HG03135 (cell line): ENCODE results near the gene MID1.

Experiments
- ATAC-seq: cut with Tn5 transposase; IDR thresholded peaks from one replicate; pipeline ENCODE4 v1.9.1; 2021; ENCODE audit warnings: mild to moderate bottlenecking, moderate library complexity; ENCODE audit not compliant: unreplicated experiment

The MID1 gene

DNA sequence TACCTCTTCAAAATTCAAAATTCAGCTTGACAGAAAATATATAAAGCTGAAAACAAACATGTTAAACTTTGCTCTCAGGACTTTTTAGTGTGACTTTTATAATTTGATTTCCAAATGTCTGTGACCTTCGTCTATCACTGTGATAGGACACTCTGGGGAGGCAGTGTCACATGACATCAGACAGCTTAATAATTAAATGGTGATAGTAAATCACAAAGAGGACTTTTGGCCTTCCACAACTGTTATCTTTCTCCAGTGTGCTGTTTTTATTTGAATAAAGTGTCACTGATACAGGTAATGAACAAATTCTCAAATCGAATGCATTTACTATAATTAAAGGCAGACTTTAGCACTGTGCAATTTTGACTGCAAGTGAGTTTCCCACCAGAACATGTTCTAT, 83.1 kb downstream of the MID1 start:
- no peak for ATAC-seq

DNA sequence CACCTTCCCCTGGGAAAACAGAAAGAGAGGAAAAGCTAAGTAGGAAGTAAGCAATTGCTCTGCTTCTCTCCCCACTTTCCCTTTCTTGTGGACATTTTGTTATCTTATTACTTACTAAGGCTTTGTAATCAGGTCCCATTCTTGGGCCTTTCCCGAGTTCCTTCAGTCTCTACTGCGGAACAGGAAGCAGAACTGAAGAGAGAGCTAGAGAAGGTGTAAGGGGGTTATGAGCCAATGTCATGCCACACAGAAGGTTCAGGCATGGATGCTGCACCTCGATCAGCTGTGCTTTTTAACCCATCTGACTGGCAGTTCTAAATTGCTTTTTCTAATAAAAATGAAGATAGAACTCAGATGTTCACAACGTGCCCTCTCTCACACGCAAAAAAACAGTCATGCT, 83.6 kb downstream of the MID1 start:
- ATAC-seq, result no peak

DNA sequence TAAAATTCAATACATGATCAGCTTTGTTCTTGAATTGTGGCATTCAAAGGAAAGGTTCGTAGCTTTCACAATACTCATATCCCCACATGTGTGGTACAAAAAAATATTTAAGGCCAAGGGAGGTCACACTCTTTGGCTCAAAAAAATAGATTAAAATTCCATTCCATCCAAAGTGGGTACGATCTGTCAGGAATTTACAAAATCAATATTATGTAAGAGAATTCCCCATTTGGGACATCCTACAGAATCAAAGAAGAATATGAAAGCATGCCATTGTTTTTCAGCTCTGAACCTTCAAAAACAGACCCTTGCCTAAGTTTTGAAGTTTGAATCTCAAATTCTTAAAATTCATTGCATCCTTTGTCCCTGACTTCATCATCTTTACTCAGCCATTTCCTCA, 85.8 kb downstream of the MID1 start:
- ATAC-seq, result no peak

DNA sequence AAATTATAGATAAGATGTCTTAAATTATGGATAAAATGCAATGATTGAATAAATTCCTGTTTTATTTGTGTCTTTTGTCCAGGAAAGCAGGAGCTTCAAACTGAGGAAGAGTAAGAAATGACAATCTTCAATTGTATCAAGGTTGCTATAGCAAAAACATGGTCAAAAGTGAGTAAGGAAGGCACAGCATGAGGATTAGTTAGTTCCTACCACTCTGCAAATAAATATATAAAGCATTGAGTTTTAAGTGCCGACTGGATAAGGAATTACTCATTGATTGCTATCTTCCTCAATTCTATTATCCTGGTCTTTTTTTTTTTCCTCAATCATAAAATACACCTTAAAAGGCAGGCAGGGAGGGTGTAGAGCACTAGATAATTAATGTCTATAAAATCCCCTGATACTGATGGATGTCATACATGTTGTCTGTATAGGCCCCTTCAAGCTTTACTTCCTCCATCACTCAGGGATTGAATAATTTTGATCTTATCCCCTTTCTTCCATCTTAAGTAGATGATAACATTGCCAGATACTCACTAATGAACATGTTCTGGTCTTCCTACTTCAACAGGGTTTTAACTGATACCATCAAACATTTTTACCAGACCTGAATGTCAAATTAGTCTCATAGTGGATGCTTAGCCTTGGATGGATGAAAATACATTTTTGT, 86.6 kb downstream of the MID1 start:
- no peak for ATAC-seq

DNA sequence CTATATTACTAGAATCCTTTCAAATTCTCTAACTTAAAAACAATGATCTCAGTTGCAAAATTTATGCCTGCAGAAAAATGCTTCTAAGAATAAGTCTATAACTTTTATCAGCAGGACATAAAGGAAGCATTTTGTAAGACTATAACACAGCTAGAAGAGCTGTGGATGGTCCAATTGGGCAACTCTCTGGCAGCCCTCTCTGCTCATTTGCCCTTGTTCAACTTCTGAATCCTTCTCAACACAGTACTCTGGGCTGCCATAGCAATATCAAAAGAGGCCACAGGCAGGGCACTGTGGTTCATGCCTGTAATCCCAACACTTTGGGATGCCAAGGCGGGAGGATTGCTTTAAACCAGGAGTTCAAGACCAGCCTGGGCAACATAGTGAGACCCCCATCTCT, 88.5 kb downstream of the MID1 start:
- no peak for ATAC-seq

DNA sequence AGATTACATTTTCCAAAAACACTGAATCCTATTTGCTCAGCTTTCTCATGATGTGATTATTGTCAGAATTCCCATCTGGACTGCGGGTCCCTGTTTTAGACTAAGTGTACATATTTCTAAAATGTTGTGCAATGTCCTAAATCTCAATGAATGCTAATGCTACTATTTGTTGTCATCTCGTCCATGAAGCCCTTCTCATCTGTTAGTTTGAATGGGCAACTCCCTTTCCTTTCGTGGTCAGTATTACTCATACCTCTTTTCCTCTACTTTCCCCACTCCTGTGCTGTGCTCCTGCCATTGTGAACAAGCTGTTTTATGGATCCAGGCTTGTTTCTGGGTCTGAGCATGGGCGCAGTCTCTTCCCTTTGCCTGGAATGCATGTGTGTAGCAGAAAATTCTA, 91.0 kb downstream of the MID1 start:
- no peak for ATAC-seq

DNA sequence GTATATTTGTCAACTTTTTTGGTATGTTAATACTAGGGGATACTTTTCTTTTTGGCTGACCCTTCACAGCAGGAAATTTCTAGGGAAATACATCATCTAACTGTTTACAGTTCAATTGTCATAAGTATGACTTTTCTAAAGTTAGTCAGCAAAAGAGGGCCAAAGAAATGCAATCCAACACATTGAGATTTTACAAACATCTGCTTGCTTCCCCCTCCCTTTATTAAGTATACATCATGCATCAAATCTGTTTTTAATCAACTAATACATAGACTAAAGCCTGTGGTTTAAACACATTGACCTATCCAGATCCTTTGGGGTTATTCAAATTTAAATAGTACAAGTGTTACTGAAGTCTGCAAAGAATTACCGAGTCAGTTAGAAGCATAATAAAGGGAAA, 93.9 kb downstream of the MID1 start:
- no peak for ATAC-seq

DNA sequence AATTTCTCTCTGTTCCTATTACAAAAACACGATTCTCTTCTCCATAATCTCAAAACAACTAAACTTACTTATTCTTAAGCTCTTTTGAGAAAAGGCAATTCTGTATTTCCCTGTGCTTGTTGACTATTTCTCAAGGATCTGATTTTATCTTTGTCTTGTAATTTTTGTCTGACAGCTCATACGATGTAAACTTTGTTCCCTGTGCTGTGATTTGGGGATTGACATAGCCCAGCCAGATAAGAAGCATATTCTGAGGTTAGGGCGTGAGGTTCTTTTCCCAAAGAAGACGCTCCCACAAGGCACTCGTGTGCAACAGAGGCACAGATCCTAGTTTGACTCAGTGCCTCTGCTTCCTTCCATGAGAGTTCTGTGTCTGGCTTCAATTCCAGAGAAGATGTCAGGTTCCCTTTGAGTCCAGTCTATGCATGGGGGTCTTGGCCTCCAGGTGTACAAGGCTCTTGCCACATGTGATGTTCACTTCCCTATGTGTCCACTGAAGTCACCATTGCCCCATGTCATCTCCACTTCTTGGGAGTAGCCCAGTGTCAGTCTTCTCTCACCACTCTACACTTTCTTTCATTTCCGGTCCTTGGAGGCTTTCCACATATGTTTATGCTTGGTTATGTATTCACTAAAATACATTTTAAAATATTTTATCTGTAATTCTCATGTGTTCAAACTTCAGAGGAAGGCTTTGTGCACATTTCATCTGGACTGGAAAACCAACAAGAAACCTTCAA, 94.8 kb downstream of the MID1 start:
- no peak for ATAC-seq

DNA sequence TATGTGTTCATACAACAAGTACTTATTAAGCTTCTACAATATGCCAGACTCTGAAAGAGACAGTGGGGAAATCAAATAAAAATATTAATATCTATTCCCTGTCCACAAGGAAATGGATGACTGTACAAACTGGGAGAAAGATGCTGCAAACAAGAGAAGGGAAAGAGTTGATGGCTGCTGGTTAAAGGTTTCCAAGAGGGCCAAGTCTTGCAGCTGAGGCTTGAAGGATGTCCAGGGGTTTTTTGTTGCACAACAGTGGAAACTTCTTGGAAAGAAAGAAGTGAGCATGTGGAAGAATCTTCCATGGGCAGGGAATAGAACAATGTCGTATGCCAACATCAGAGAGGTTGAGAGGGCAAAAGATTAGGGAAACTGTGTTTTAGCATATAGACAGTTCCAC, 95.8 kb downstream of the MID1 start:
- ATAC-seq, result no peak

DNA sequence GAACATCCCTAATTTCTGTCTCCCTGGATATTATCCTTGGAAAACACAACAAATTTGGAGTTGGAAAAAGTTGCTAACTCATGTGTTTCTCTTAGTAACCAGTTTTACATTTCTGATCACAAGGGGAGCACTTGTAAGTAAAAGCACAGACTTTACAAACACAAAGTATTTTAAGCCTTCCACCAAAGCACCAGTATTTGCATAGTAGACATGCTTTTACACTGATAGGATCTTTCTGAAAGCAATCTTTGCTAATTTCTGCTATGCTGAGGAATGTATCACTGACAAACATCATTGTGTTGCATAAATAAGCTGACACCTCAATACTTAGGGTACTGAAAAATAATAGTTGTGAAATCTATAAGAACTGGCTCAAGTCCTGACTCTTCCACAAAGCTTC, 100.6 kb downstream of the MID1 start:
- ATAC-seq, result no peak

DNA sequence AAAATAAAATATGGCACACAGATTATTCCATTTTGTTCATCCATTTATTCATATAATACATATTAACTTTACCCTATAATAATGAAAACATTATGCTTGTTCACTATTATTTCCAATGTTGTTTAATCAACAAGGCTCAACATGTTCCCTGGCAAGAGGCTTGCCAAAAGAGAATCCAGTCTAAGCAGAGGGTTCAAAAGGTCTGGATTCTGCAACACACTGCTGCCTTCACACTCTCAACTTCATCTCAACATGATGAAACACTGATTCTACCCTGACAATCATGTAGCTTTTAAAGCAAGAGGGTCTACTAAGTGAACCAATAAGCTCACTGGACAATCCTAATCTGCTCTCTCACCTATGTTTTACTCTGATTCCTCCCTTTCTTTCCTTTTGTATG, 101.1 kb downstream of the MID1 start:
- ATAC-seq, result no peak

DNA sequence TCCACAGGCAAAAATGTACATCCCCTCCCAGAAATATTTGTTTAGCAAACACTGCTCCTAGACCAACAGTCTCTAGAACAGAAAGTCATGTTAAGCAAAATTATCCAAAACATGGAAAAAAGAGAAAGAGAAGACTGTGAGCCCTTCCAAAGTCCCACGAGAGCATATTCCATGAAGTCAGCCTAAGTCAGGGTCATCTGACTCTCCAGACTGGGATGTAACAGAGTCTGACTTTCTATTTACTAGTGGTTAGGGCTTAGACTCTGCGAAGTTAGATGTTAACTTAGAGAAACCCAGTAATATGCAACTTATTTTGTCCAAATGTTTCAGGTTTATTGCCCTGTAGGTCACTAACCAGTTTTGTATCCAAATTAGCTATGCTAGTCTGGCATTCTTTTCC, 102.3 kb downstream of the MID1 start:
- ATAC-seq, result no peak

DNA sequence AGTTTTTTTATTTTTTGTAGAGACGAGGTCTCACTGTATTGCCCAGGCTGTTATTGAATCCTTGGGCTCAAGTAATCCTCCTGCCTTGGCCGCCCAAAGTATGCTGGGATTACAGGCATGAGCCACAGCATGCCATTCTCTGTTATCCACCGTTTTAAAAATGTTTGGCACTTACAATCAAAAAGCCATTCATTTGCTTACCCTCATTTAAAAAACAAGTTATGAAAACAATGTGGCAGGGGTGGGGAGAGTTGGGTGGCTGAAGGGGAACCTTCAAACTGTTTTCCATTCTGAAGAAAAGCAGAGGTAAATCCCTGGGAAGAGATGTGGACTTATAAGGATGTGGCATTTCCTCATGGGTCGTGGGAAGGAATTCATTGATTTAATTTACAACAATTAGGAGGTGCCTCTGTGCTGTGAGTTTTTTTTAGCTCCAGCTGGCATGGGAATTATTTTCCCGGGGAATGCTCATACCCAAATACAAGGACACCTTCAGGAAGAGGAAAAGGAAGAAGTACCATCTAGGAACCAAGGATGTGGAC, 103.5 kb downstream of the MID1 start:
- no peak for ATAC-seq

DNA sequence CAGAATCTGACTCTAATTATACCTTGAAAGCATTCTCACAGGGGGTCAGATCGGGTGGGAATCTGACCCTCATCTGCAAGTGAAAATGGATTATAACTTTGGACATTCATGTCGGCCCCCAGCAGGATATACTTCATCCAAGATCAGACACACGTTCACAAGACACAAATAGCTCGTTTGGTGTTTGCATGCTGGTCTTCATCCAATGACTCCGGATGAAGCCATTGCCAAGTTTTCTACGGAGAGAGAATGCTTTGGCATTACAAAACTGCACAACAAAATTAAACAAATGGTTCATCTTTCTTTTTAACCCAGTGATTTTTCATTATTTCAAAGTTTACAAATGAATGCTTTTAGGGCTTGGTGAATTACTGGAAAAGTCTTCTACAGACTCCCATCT, 105.5 kb downstream of the MID1 start:
- ATAC-seq, result no peak

DNA sequence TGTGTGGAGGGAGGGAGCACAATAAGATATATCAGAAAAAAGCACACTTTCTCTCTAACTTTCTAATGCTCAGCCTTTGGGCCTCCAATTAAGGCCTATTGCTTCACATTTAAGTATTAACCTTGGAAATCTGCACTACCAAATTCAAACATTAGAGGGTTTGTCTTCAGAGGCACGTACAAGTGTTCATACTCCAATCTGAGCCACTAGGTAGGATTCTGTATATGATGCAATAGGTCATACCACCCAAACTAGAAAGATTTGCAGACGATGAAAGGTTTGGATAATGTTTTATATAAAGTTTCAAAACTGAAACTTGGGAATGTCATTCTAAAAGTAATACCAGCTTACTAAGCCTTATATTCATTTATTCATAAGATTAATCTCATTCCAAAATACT, 106.4 kb downstream of the MID1 start:
- ATAC-seq, result no peak

DNA sequence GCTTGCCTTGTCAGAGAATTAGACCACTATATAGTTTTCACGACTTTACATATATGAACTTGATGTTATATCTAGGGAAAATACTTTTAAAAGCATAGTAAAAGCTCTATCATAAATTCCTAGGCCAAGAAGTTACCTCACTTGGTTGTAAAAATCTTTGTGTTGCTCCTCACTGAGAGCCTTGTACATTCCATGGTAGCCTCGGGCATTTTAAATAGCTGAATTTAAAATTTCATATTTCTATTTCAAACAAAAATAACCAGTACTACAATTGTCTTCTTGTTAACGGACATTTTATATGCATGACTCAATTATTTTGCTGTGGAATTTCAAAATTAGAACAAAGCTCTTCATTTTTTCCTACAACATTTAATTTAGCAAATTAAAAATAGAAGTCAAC, 107.6 kb downstream of the MID1 start:
- no peak for ATAC-seq

DNA sequence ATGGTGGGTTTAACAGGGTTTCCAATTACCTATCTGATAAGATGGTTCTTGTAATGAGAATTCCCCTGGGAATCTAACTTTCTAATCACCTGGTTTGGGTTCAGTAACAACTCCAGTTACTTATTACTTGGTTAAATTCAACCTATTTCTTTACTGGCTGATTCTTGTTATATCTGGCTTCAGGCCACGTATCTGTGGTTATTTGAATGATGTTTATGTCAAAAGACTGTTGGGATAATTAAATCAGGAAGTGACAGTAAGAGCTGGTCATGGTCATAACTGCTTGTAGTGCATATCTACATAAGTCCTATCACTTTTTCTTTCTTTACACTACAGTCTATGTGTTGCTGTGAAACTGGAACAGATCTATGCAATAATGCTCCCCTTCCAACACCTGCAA, 108.1 kb downstream of the MID1 start:
- no peak for ATAC-seq

DNA sequence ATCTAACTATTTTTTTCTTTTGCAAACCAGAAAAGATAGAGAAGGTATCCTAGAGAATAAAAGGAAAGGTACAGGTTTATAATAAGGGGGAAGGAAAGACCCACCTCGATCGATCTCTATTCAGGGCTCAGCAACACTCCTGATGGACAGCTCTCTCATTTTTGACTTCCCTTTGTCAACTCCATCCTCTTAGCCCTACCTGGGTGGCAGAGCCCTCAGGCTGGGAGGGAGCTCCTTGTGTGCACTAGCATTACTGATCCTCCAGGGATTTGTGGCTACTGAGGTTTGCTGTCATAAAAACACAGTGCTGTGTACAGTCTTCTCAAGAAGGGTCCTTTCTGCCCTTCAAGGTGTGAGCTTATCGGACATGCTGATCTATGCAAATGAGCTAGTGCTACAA, 111.0 kb downstream of the MID1 start:
- ATAC-seq, result no peak

DNA sequence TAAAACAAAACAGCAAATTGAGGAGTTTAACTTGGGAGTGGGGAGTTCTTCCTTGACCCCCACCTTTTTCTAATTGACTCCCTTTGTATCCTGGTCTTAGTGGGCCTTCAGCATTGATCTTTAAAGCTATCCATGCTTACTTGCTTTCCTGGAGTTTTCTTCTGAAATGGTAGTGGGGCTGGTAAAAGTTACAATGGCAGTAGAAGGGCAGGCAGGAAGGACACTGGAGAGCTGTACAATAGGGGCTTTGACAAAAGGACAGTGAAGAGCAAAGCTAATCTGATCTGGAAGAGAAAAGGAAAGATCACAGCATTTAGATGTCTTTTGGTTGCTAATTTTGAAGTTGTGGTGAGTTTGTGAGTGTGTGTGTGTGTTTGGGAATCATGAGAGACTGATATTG, 111.5 kb downstream of the MID1 start:
- no peak for ATAC-seq

DNA sequence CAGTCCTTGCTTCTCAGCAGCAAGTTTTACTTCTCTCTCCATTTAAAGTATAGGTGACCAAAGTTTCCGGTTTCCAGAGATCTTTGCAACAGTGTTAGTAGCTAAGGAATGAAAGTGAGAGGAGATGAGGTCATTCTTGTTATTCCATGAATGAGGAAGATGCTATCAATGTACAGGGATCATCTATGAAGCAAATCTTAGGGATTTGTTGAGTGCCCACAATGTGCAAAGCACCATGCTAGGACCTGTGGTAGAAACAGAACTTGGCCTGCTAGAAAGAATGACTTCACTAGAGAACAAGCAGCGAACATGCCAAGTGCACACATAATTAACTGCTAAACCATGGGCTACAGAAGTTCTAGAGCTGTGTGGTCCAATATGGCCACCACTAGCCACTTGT, 112.5 kb downstream of the MID1 start:
- no peak for ATAC-seq

DNA sequence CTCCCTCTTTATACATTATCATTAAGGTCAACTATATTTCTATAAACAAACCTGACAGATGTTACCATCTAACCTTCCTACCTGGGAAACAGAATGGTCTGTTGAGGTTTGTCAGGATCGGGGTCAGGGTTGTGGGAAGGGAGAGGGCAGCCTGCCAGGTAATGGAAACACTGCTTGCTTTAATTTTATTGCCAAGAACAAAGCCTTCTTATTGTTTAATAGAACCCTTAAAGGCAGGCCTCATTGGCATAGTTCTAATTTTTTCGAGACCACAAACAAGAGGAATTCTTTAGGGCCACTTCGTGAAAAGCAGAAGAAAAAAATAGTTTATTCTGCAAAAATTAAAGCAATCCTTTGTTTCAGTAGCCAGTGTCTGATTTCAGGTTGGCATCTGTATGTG, 113.2 kb downstream of the MID1 start:
- no peak for ATAC-seq

DNA sequence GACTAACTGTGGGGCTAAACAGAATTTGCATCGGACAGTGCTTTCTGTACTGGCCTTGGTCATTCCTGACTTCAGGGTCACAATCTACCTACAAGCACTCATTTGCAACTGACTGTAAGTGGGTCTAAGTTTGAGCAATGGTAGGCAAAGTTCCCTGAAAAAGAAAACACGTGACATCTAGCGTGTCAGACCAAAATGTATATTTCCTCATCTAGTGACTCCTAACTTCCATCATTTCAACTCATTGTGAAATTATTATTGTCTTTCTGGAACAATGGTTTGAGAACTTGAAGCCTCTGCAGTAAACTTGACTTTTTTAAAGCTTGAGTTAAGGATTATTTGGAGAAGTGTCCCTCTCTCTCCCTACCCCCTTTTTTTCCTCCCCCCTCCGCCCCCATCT, 113.6 kb downstream of the MID1 start:
- ATAC-seq, result no peak

DNA sequence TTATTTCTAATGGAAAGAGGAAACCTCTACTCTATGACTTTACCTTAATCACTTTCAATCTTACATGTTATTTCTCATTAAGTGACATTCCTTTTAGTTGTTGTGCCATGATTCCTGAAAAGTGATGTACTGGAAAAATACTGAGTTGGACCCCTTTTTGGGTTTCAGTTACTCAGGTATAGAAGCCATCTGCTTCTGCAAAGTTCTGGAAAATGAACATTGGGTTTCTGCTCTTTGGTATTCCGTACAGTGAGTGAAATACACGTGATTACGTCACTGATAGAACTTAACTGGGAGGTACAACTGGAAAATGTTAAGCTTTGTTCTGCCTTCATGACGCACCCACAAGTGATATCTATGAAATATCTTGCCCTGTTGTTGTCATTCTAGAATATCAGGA, 114.7 kb downstream of the MID1 start:
- ATAC-seq, result no peak
